Measurements from ENCODE around the gene MANF. TPM values are rescaled to one million over a fixed set of nuclear protein-coding genes. Genes with fewer than 3 reads are reported as not detected.

Gene MANF
- total RNA-seq, 5 donors from 2014 or later (not counting 1 experiment from before 2014, with no cell fraction given) = 36.4 to 71.9 (median 56.7) TPM

DNA sequence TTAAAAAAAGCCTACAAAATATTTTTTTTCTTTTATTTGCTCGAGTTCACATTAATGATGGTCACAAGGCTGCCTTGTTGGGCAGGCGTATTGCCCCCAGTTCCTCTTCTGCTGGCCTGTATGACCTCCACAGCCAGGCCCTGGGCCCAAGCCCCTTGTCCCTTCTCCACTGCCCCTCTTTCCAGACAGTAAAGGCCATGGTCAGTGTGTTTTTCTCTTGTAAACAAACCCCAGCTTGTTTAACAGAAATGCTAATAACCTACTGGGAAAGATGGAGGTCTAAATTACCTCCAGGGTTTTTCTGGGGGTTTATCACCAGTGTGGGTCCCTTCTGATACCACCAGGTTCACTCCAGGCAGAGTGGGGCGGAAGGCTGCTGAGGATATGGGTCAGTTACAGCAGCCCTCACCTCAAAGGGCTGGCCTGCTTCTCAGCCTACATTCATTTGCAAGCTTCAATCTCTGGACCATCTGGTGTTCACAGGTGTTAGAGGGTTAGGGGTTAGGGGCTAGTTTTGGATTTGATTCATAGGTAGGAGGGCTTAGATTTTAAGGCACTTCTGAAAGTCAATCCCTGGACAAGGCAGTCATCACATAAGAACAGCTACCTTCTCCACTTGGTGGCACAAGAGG is 2.0 kb upstream of the MANF start:
- no peak overlapping the region for H3K4me3 ChIP-seq (ENCODE audit: control insufficient read depth in 1 of 2, extremely low read depth in 1 of 2, low read length in 1 of 2)
- peak overlapping the region; percentile 88 for H3K27ac ChIP-seq (ENCODE audit: low read length)
- peaks cover 40 to 52% (median 50%) of the 10 kb centered on the region in 3 donors for H3K4me1 Mint-ChIP-seq
- H3K4me1 ChIP-seq (ENCODE audit: control insufficient read depth in 1 of 2, extremely low read depth in 1 of 2, insufficient read depth in 2 of 2, low read length in 2 of 2) = peaks cover 30 to 47% of the 10 kb centered on the region in 2 experiments
- H3K9me3 ChIP-seq = no peaks in the 10 kb centered on the region
- no peak for DNase-seq
- H3K9me3 Mint-ChIP-seq = no peaks in the 10 kb centered on the region
- peaks cover 4 to 6% of the 10 kb centered on the region in 2 donors for H3K36me3 ChIP-seq (ENCODE audit: control insufficient read depth in 2 of 2, extremely low read depth in 1 of 2, insufficient read depth in 1 of 2, low read length in 1 of 2)
- CTCF ChIA-PET = interaction anchor here in 1 of 2 donors (0.5 kb wide), 2 partner anchors 27 to 1077 kb away, joined by 3 to 4 read pairs; no protein-coding TSS in a partner anchor
- POLR2A ChIA-PET = interaction anchor here in 1 of 2 donors (0.6 kb wide), 2 partner anchors 591 to 714 kb away, joined by 3 to 11 read pairs; no protein-coding TSS in a partner anchor
- H3K4me3 Mint-ChIP-seq = peak overlapping the region; percentile 98 to 99 (median 99)
- H3K27ac Mint-ChIP-seq = peak overlapping the region; percentile 48 to 72
- WGBS (ENCODE audit: insufficient coverage) = 93% methylated on average over 2 of the region's 3 CpGs
- no peak for ATAC-seq (replicated peaks in 1 of 4)
- no peaks in the 10 kb centered on the region for H3K27me3 ChIP-seq (replicated peaks in 1 of 2; ENCODE audit: control insufficient read depth in 2 of 2, extremely low read depth in 1 of 2, insufficient read depth in 2 of 2, low read length in 1 of 2)
- peaks cover 11% of the 10 kb centered on the region for H3K36me3 Mint-ChIP-seq
- no peaks in the 10 kb centered on the region for H3K27me3 Mint-ChIP-seq

DNA sequence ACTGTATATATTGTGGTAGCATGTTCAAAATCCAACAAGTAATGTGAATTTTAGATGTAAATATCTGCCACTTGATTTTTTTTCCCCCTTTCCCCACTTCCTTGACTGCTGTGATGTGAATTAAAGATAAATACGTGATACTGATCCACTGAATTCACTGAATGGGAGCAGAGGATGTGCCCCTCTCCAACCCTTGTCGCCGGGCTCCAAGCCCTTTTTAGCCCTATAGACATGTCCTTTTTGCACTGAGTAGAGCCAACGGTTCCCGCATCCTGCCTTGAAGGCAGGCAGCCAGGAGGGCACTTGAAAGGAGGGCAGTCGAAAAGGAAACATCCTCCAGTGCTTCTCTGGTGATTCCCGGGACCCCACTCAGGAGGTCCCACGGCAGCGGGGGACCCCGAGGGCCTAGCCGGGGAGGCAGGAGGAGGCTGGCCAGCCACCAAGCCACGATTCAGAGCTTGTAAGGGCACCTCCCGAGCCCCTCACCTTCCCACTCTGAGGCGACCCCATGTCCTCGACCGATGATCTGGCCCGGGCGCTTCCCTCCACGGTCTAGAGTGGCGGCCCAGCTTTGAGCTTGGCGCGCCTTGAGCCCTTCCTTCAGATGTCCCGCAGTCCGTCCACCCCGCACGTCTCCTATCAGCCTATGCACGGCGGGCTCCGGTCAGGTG is 901 bp upstream of the MANF start:
- peak in 6 of 35 experiments; percentile 15 to 38 (median 22) for DNase-seq
- Mint-ChIP-seq H3K36me3 (peaks cover 11% of the 10 kb centered on the region), H3K27me3 (no peaks in the 10 kb centered on the region), H3K9me3 (no peaks in the 10 kb centered on the region), H3K4me1 (peaks cover 43 to 52% (median 49%) of the 10 kb centered on the region in 3 donors), H3K4me3 (peak overlapping the region; percentile 98 to 99 (median 99)), H3K27ac (peak overlapping the region; percentile 99)
- peak overlapping the region; percentile 93 to 96 for H3K4me3 ChIP-seq (ENCODE audit: control insufficient read depth in 1 of 2, extremely low read depth in 1 of 2, low read length in 1 of 2)
- H3K36me3 ChIP-seq (ENCODE audit: control insufficient read depth in 2 of 2, extremely low read depth in 1 of 2, insufficient read depth in 1 of 2, low read length in 1 of 2) = peaks cover 4 to 16% of the 10 kb centered on the region in 2 donors
- no peaks in the 10 kb centered on the region for H3K27me3 ChIP-seq (replicated peaks in 1 of 2; ENCODE audit: control insufficient read depth in 2 of 2, extremely low read depth in 1 of 2, insufficient read depth in 2 of 2, low read length in 1 of 2)
- ATAC-seq (replicated peaks in 1 of 4) = peak in 3 of 4 experiments; percentile 4 to 13 (median 10)
- ChIA-PET CTCF (interaction anchor here in 1 of 2 donors (1.2 to 2.7 kb wide), 5 partner anchors 115 to 768 kb away, joined by 3 to 17 read pairs (median 5); partner anchors contain the start of genes DCAF1 and MAPKAPK3), POLR2A (no interaction called here)
- H3K27ac ChIP-seq (ENCODE audit: low read length) = peak overlapping the region; percentile 88
- H3K9me3 ChIP-seq = no peaks in the 10 kb centered on the region
- H3K4me1 ChIP-seq (ENCODE audit: control insufficient read depth in 1 of 2, extremely low read depth in 1 of 2, insufficient read depth in 2 of 2, low read length in 2 of 2) = peaks cover 20 to 46% of the 10 kb centered on the region in 2 experiments
- WGBS (ENCODE audit: insufficient coverage) = under 1% methylated on average over 29 of the region's 29 CpGs

DNA sequence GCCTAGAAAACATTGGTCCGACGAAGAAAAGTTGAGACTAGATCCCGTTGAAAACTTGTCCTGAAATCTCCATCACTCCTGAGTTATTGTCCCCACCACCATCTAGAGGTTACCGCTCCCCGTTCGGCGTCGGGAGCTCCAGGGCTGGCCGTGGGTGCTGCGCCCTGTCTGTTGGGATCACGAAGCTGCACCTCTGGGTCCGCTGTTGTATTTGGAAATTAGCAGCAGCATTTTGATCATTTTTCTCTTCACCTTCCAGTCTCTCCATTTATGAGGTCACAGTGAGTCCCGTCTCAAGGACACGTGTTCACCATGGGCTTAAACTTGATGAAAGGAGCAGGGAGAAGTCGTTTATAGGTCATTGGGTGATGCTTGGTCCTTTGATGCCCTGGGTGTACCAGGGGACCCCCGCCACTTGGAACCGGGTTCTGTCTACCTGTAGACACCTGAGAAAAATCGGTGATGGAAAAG is 565 bp downstream of the MANF start:
- peak overlapping the region; percentile 69 for H3K27ac ChIP-seq (ENCODE audit: low read length)
- peaks cover 25 to 53% of the 10 kb centered on the region in 2 experiments for H3K4me1 ChIP-seq (ENCODE audit: control insufficient read depth in 1 of 2, extremely low read depth in 1 of 2, insufficient read depth in 2 of 2, low read length in 2 of 2)
- Mint-ChIP-seq H3K4me3 (peak overlapping the region; percentile 98 to 99 (median 99)), H3K9me3 (no peaks in the 10 kb centered on the region), H3K36me3 (peaks cover 11% of the 10 kb centered on the region), H3K27me3 (no peaks in the 10 kb centered on the region), H3K4me1 (peaks cover 52 to 63% (median 53%) of the 10 kb centered on the region in 3 donors), H3K27ac (peak overlapping the region; percentile 94)
- H3K36me3 ChIP-seq (ENCODE audit: control insufficient read depth in 2 of 2, extremely low read depth in 1 of 2, insufficient read depth in 1 of 2, low read length in 1 of 2) = peaks cover 4 to 25% of the 10 kb centered on the region in 2 donors
- H3K4me3 ChIP-seq (ENCODE audit: control insufficient read depth in 1 of 2, extremely low read depth in 1 of 2, low read length in 1 of 2) = peak overlapping the region; percentile 76 to 96
- no peak for ATAC-seq (replicated peaks in 1 of 4)
- CTCF ChIA-PET = interaction anchor here (0.6 to 2.7 kb wide), 12 partner anchors 35 to 1182 kb away, joined by 3 to 17 read pairs (median 4); partner anchors contain the start of genes CISH (in 1 of the 2), DCAF1 (in 1 of the 2) and MAPKAPK3 (in 1 of the 2)
- DNase-seq = peak in 2 of 35 experiments; percentile 10 to 18
- H3K27me3 ChIP-seq (replicated peaks in 1 of 2; ENCODE audit: control insufficient read depth in 2 of 2, extremely low read depth in 1 of 2, insufficient read depth in 2 of 2, low read length in 1 of 2) = no peaks in the 10 kb centered on the region
- POLR2A ChIA-PET = interaction anchor here (0.5 to 1.2 kb wide), 6 partner anchors 10 to 1636 kb away, joined by 3 to 4 read pairs (median 4); partner anchors contain the start of gene DCAF1 (in 1 of the 2)
- 1% methylated on average over 14 of the region's 18 CpGs for WGBS (ENCODE audit: insufficient coverage)
- no peaks in the 10 kb centered on the region for H3K9me3 ChIP-seq

DNA sequence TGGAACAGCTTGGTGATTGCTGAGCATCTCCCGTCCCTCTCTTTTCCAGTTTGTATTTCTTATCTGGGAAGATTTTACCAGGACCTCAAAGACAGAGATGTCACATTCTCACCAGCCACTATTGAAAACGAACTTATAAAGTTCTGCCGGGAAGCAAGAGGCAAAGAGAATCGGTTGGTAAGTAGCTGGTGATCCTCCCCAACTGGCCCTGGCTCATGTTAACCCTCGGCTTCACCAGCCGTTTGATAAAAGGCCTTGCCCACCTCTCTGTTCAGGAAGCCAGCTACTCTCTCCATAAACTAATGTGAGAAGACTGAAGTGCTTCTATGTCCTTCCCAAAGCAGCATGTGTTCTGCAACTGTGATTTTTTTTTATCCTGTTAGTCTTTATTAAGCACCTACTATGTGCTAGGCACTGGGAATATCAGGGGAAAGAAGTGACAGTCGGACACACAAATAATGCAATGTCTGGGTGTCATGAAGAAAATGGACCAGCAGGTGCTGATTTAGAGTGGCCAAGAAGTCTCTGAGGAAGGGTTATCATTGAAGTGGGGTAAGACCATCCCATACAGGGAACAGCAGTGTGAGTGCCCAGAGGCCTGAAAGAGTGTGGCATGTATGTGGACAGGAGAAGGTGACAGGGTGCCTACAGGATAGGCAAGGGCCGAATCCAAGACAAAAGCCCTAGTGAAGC is 1.2 kb downstream of the MANF start:
- DNase-seq (no peak), ATAC-seq (replicated peaks in 1 of 4) (no peak)
- Histone ChIP-seq H3K27me3 (replicated peaks in 1 of 2; ENCODE audit: control insufficient read depth in 2 of 2, extremely low read depth in 1 of 2, insufficient read depth in 2 of 2, low read length in 1 of 2) (no peaks in the 10 kb centered on the region), H3K36me3 (ENCODE audit: control insufficient read depth in 2 of 2, extremely low read depth in 1 of 2, insufficient read depth in 1 of 2, low read length in 1 of 2) (peaks cover 4 to 25% of the 10 kb centered on the region in 2 donors), H3K4me1 (ENCODE audit: control insufficient read depth in 1 of 2, extremely low read depth in 1 of 2, insufficient read depth in 2 of 2, low read length in 2 of 2) (peaks cover 26 to 56% of the 10 kb centered on the region in 2 experiments), H3K4me3 (ENCODE audit: control insufficient read depth in 1 of 2, extremely low read depth in 1 of 2, low read length in 1 of 2) (peak overlapping the region; percentile 76 to 96), H3K9me3 (no peaks in the 10 kb centered on the region), H3K27ac (ENCODE audit: low read length) (peak overlapping the region; percentile 69)
- Mint-ChIP-seq H3K36me3 (peaks cover 11% of the 10 kb centered on the region), H3K9me3 (no peaks in the 10 kb centered on the region), H3K4me1 (peaks cover 54 to 67% (median 55%) of the 10 kb centered on the region in 3 donors), H3K4me3 (peak overlapping the region; percentile 98 to 99 (median 99)), H3K27ac (peak overlapping the region; percentile 94), H3K27me3 (no peaks in the 10 kb centered on the region)
- WGBS (ENCODE audit: insufficient coverage) = 60% methylated on average over 1 of the region's 8 CpGs
- CTCF ChIA-PET = interaction anchor here in 1 of 2 donors (0.6 to 2.7 kb wide), 6 partner anchors 154 to 1181 kb away, joined by 3 to 17 read pairs (median 4); partner anchors contain the start of genes CISH and MAPKAPK3
- POLR2A ChIA-PET = no interaction called here

DNA sequence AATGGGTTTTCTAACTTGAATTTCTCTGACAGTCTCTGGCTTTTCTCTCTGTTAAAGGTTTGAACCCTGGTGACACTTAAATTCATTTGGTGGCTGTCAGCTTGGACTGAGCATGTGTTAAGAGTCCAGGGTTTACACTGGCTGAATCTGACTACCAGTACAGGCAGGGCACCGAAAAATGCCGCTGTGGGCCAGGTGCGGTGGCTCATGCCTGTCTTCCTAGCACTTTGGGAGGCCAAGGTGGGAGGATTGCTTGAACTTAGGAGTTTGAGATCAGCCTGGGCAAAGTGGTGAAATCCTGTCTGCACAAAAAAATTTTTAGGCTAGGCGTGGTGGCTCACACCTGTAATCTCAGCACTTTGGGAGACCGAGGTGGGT is 1.8 kb downstream of the MANF start:
- 100% methylated on average over 3 of the region's 5 CpGs for whole genome bisulfite sequencing (ENCODE audit: insufficient coverage)
- Histone ChIP-seq H3K9me3 (no peaks in the 10 kb centered on the region), H3K4me3 (ENCODE audit: control insufficient read depth in 1 of 2, extremely low read depth in 1 of 2, low read length in 1 of 2) (no peak overlapping the region), H3K36me3 (ENCODE audit: control insufficient read depth in 2 of 2, extremely low read depth in 1 of 2, insufficient read depth in 1 of 2, low read length in 1 of 2) (peaks cover 4 to 25% of the 10 kb centered on the region in 2 donors), H3K4me1 (ENCODE audit: control insufficient read depth in 1 of 2, extremely low read depth in 1 of 2, insufficient read depth in 2 of 2, low read length in 2 of 2) (peaks cover 26 to 58% of the 10 kb centered on the region in 2 experiments), H3K27me3 (replicated peaks in 1 of 2; ENCODE audit: control insufficient read depth in 2 of 2, extremely low read depth in 1 of 2, insufficient read depth in 2 of 2, low read length in 1 of 2) (no peaks in the 10 kb centered on the region), H3K27ac (ENCODE audit: low read length) (peak overlapping the region; percentile 69)
- Mint-ChIP-seq H3K27ac (peak overlapping the region; percentile 94), H3K9me3 (no peaks in the 10 kb centered on the region), H3K4me3 (peak overlapping the region; percentile 98 to 99 (median 99)), H3K4me1 (peaks cover 54 to 69% (median 55%) of the 10 kb centered on the region in 3 donors), H3K27me3 (no peaks in the 10 kb centered on the region), H3K36me3 (peaks cover 11% of the 10 kb centered on the region)
- ChIA-PET CTCF (no interaction called here), POLR2A (no interaction called here)
- DNase-seq = no peak
- no peak for ATAC-seq (replicated peaks in 1 of 4)

Data from T-cell (primary cell).